MM.1S (cell line): ENCODE data around the gene COQ2.

Experiments
- DNase-seq: peaks from one replicate; pipeline ENCODE4 v3.0.0-alpha.2; 2015
- H2AFZ ChIP-seq: fragments of 300-600 bp; sonication (generic); 2 replicates; pipeline ENCODE4 v1.6.0; 2016; ENCODE audit warnings: antibody characterized with exemption, low read length
- H3F3A ChIP-seq: fragments of 300-600 bp; sonication (generic); 2 replicates; pipeline ENCODE4 v1.6.1; 2016; ENCODE audit warnings: mild to moderate bottlenecking, antibody characterized with exemption, low read length, moderate library complexity, mixed read lengths; ENCODE audit not compliant: insufficient read depth
- H3K27ac ChIP-seq: fragments of 300-600 bp; sonication (generic); 2 replicates; pipeline ENCODE4 v1.5.1; 2016; ENCODE audit warnings: mild to moderate bottlenecking, low read length
- H3K27me3 ChIP-seq: fragments of 300-600 bp; sonication (generic); replicated peaks from 2 replicates; pipeline ENCODE4 v1.6.0; 2016; ENCODE audit warnings: low read length; ENCODE audit not compliant: insufficient read depth
- H3K36me3 ChIP-seq: fragments of 300-600 bp; sonication (generic); replicated peaks from 2 replicates; pipeline ENCODE4 v1.6.1; 2016; ENCODE audit warnings: mild to moderate bottlenecking, low read length, mixed read lengths; ENCODE audit not compliant: insufficient read depth
- H3K4me1 ChIP-seq: fragments of 300-600 bp; sonication (generic); 2 replicates; pipeline ENCODE4 v1.6.1; 2016; ENCODE audit warnings: low read length, mixed read lengths
- H3K4me2 ChIP-seq: fragments of 300-600 bp; sonication (generic); 2 replicates; pipeline ENCODE4 v1.6.0; 2016; ENCODE audit warnings: low read depth, low read length
- H3K4me3 ChIP-seq: fragments of 300-600 bp; sonication (generic); 2 replicates; pipeline ENCODE4 v1.5.1; 2016; ENCODE audit warnings: low read length, mixed read lengths
- H3K79me2 ChIP-seq: fragments of 300-600 bp; sonication (generic); 2 replicates; pipeline ENCODE4 v1.6.1; 2016; ENCODE audit warnings: mixed run types, low read length, mixed read lengths
- H3K9ac ChIP-seq: fragments of 300-600 bp; sonication (generic); 2 replicates; pipeline ENCODE4 v1.6.1; 2016; ENCODE audit warnings: low read length, mixed read lengths
- H3K9me2 ChIP-seq: fragments of 300-600 bp; sonication (generic); replicated peaks from 2 replicates; pipeline ENCODE4 v1.6.1; 2016; ENCODE audit warnings: mild to moderate bottlenecking, low read length, mixed read lengths; ENCODE audit not compliant: insufficient read depth
- H3K9me3 ChIP-seq: fragments of 300-600 bp; sonication (generic); replicated peaks from 2 replicates; pipeline ENCODE4 v1.6.1; 2016; ENCODE audit warnings: mild to moderate bottlenecking, low read length, mixed read lengths; ENCODE audit not compliant: insufficient read depth
- H4K20me1 ChIP-seq: fragments of 300-600 bp; sonication (generic); 2 replicates; pipeline ENCODE4 v1.6.1; 2016; ENCODE audit warnings: mild to moderate bottlenecking, low read length, moderate library complexity, mixed read lengths; ENCODE audit not compliant: insufficient read depth
- EZH2 ChIP-seq: fragments of 300-600 bp; sonication (generic); optimal IDR thresholded peaks from 2 replicates; pipeline ENCODE3; 2017; ENCODE audit warnings: low read depth, mild to moderate bottlenecking, antibody characterized with exemption, low read length, mixed read lengths
- EZH2phosphoT487 ChIP-seq: fragments of 300-600 bp; sonication (generic); IDR thresholded peaks from 2 replicates; pipeline ENCODE4 v1.6.1; 2018; ENCODE audit warnings: antibody characterized with exemption, low read length
- TF ChIP-seq, protein P1 (sequence below): fragments of 300-600 bp; sonication (generic); IDR thresholded peaks from 2 replicates; pipeline ENCODE4 v1.5.1; 2016; ENCODE audit warnings: antibody characterized with exemption, low read length, mixed read lengths

COQ2 gene

GRCh38 chr4:83284193-83285054, at the start of gene COQ2:
COQ2 (minus strand) TSS chr4:83284798; CDS start chr4:83284764, 34 bp downstream.
- H3K4me1 ChIP-seq: peaks cover 19% of the 10 kb centered on the region
- H2AFZ ChIP-seq: peak within 1 kb of the TSS; percentile 81
- peak within 1 kb of the TSS; percentile 68; the same call in 1 of the 2 replicates for H3K27ac ChIP-seq
- H3K9me3 ChIP-seq: no peaks in the 10 kb centered on the region
- peaks cover 39% of the 10 kb centered on the region for H3K79me2 ChIP-seq
- peaks cover 15% of the 10 kb centered on the region for H3F3A ChIP-seq
- H3K9ac ChIP-seq: peak within 1 kb of the TSS; percentile 57
- peak within 1 kb of the TSS; percentile 65 for H3K4me3 ChIP-seq
- H3K4me2 ChIP-seq: peak within 1 kb of the TSS; percentile 93
- H3K9me2 ChIP-seq: no peaks in the 10 kb centered on the region
- no peaks in the 10 kb centered on the region for H3K27me3 ChIP-seq
- H4K20me1 ChIP-seq: no peaks in the 10 kb centered on the region
- no peak for TF ChIP-seq EZH2
- TF ChIP-seq EZH2phosphoT487: no peak
- TF ChIP-seq, protein P1, sequence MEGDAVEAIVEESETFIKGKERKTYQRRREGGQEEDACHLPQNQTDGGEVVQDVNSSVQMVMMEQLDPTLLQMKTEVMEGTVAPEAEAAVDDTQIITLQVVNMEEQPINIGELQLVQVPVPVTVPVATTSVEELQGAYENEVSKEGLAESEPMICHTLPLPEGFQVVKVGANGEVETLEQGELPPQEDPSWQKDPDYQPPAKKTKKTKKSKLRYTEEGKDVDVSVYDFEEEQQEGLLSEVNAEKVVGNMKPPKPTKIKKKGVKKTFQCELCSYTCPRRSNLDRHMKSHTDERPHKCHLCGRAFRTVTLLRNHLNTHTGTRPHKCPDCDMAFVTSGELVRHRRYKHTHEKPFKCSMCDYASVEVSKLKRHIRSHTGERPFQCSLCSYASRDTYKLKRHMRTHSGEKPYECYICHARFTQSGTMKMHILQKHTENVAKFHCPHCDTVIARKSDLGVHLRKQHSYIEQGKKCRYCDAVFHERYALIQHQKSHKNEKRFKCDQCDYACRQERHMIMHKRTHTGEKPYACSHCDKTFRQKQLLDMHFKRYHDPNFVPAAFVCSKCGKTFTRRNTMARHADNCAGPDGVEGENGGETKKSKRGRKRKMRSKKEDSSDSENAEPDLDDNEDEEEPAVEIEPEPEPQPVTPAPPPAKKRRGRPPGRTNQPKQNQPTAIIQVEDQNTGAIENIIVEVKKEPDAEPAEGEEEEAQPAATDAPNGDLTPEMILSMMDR: peak; percentile 28
- DNase-seq: peak; percentile 95
- H3K36me3 ChIP-seq: no peaks in the 10 kb centered on the region

GRCh38 chr4:83331956-83332355, 47.4 kb upstream of the COQ2 start:
- H3K36me3 ChIP-seq: no peaks in the 10 kb centered on the region
- DNase-seq: no peak

GRCh38 chr4:83329521-83330110, 45.0 kb upstream of the COQ2 start:
- Histone ChIP-seq H3K4me2 (no peak overlapping the region), H3K36me3 (no peaks in the 10 kb centered on the region), H3F3A (0 out of 2 replicates have a peak, but pooled peaks cover 4% of the 10 kb centered on the region), H3K9me3 (no peaks in the 10 kb centered on the region), H3K27ac (no peak overlapping the region), H3K79me2 (no peaks in the 10 kb centered on the region), H3K9me2 (no peaks in the 10 kb centered on the region), H3K9ac (no peak overlapping the region), H3K27me3 (no peaks in the 10 kb centered on the region), H2AFZ (no peak overlapping the region), H3K4me1 (peaks cover 8% of the 10 kb centered on the region), H4K20me1 (no peaks in the 10 kb centered on the region), H3K4me3 (no peak overlapping the region)
- no peak for DNase-seq
- TF ChIP-seq EZH2 (no peak), EZH2phosphoT487 (no peak)
- TF ChIP-seq, protein P1: no peak

More at GRCh38 chr4:83331956-83332355, 47.4 kb upstream of the COQ2 start:
- Histone ChIP-seq H3K27me3 (no peaks in the 10 kb centered on the region), H2AFZ (no peak overlapping the region), H3K4me3 (no peak overlapping the region), H3K4me2 (no peak overlapping the region), H3K4me1 (peaks cover 12% of the 10 kb centered on the region), H4K20me1 (no peaks in the 10 kb centered on the region), H3K79me2 (no peaks in the 10 kb centered on the region), H3F3A (0 out of 2 replicates have a peak, but pooled peaks cover 13% of the 10 kb centered on the region), H3K27ac (no peak overlapping the region), H3K9me3 (no peaks in the 10 kb centered on the region), H3K9ac (no peak overlapping the region), H3K9me2 (no peaks in the 10 kb centered on the region)
- TF ChIP-seq, protein P1: no peak
- no peak for TF ChIP-seq EZH2
- no peak for TF ChIP-seq EZH2phosphoT487
